Measurements from ENCODE around the gene SEPTIN7.
A peak's percentile ranks its signal among the peaks of the same experiment; 100 is the strongest.

The SEPTIN7 gene

GRCh38 chr7:35802649-35803048, 1.8 kb downstream of the SEPTIN7 start:
- DNase-seq (ENCODE audit: low spot score): peak; percentile 20
- TF ChIP-seq CTCF (IDR thresholded peaks at IDR 0.05; ENCODE audit: extremely low read depth, missing control alignments): no peak

GRCh38 chr7:35804231-35804970, 3.5 kb downstream of the SEPTIN7 start:
- no peak for DNase-seq (ENCODE audit: low spot score)
- TF ChIP-seq CTCF (IDR thresholded peaks at IDR 0.05; ENCODE audit: extremely low read depth, missing control alignments): no peak

- DNase-seq (ENCODE audit: low spot score): no peak
- no peak for TF ChIP-seq CTCF (IDR thresholded peaks at IDR 0.05; ENCODE audit: extremely low read depth, missing control alignments)
Measured at GRCh38 chr7:35805876-35806275, 5.0 kb downstream of the SEPTIN7 start.

GRCh38 chr7:35816514-35816913, 15.7 kb downstream of the SEPTIN7 start:
- no peak for DNase-seq (ENCODE audit: low spot score)
- no peak for TF ChIP-seq CTCF (IDR thresholded peaks at IDR 0.05; ENCODE audit: extremely low read depth, missing control alignments)

- TF ChIP-seq CTCF (IDR thresholded peaks at IDR 0.05; ENCODE audit: extremely low read depth, missing control alignments): no peak
- DNase-seq (ENCODE audit: low spot score): no peak
Measured at GRCh38 chr7:35817181-35817580, 16.3 kb downstream of the SEPTIN7 start.

- DNase-seq (ENCODE audit: low spot score): no peak
- no peak for TF ChIP-seq CTCF (IDR thresholded peaks at IDR 0.05; ENCODE audit: extremely low read depth, missing control alignments)
Measured at GRCh38 chr7:35817930-35818329, 17.1 kb downstream of the SEPTIN7 start.

- DNase-seq (ENCODE audit: low spot score): no peak
- TF ChIP-seq CTCF (IDR thresholded peaks at IDR 0.05; ENCODE audit: extremely low read depth, missing control alignments): no peak
Measured at GRCh38 chr7:35818513-35818912, 17.7 kb downstream of the SEPTIN7 start.
